SK-N-SH (cell line): Measurements from ENCODE around the gene WWOX. TPM values are rescaled to one million over a fixed set of nuclear protein-coding genes. Genes with fewer than 3 reads are reported as not detected.

Experiments
- CTCF ChIA-PET: fragments of 300-600, 350-600 bp; formaldehyde crosslinking; extraction: SDS; loops from one replicate; lab custom pipeline; 2021; lab: Yijun Ruan, JAX
- POLR2A ChIA-PET: fragments of 350-600 bp; sonication (Branson Sonifier 250); formaldehyde crosslinking; extraction: SDS; loops from one replicate; lab custom pipeline; 2020; ENCODE audit warnings: antibody characterized with exemption, inconsistent platforms; lab: Yijun Ruan, JAX
- DNase-seq: peaks from one replicate; pipeline ENCODE4 v3.0.0; 2012
- H2AFZ ChIP-seq: fragments of 200-600 bp; sonication (generic); 2 replicates; pipeline ENCODE4 v1.8.1; 2016; ENCODE audit warnings: antibody characterized with exemption, mild to moderate bottlenecking, low read depth
- H3F3A ChIP-seq: fragments of 200-600 bp; sonication (generic); replicated peaks from 2 replicates; pipeline ENCODE3; 2016; ENCODE audit warnings: antibody characterized with exemption, mild to moderate bottlenecking; ENCODE audit not compliant: insufficient read depth
- H3K27ac ChIP-seq, 2 experiments: fragments of 200-500 bp in 1 of 2; fragments of 200-600 bp in 1 of 2; sonication (Bioruptor generic) in 1 of 2; sonication (generic), shearing (Covaris generic) in 1 of 2; 2 replicates each; pipeline versions ENCODE4 v1.5.1 to v1.6.1; 2014 to 2016; ENCODE audit warnings: low read depth in 2 of 2, inconsistent platforms in 1 of 2, low read length in 1 of 2, mild to moderate bottlenecking in 1 of 2, mixed read lengths in 1 of 2
- H3K27me3 ChIP-seq: fragments of 200-600 bp; sonication (generic), shearing (Covaris generic); 2 replicates; pipeline ENCODE4 v1.6.1; 2016; ENCODE audit warnings: mixed run types; ENCODE audit not compliant: insufficient read depth
- H3K36me3 ChIP-seq, 2 experiments: fragments of 200-500 bp in 1 of 2; fragments of 200-600 bp in 1 of 2; sonication (Bioruptor generic) in 1 of 2; sonication (generic) in 1 of 2; replicated peaks in 1 of 2; 2 replicates each; pipeline versions ENCODE3 to v1.5.1; 2014 to 2016; ENCODE audit warnings: low read length in 1 of 2, mild to moderate bottlenecking in 1 of 2; ENCODE audit not compliant: insufficient read depth in 2 of 2, control insufficient read depth in 1 of 2
- H3K4me1 ChIP-seq, 2 experiments: fragments of 200-500 bp in 1 of 2; fragments of 200-600 bp in 1 of 2; sonication (Bioruptor generic) in 1 of 2; sonication (generic), shearing (Covaris generic) in 1 of 2; 2 replicates each; pipeline versions ENCODE4 v1.5.1 to v1.6.1; 2014 to 2016; ENCODE audit warnings: low read depth in 1 of 2, low read length in 1 of 2, mixed run types in 1 of 2; ENCODE audit not compliant: insufficient read depth in 2 of 2, control insufficient read depth in 1 of 2
- H3K4me2 ChIP-seq: fragments of 200-600 bp; sonication (generic), shearing (Covaris generic); 2 replicates; pipeline ENCODE4 v1.6.1; 2017; ENCODE audit warnings: mixed run types
- H3K4me3 ChIP-seq, 2 experiments: fragments of 200-500 bp in 1 of 2; fragments of 200-600 bp in 1 of 2; sonication (Bioruptor generic) in 1 of 2; sonication (generic), shearing (Covaris generic) in 1 of 2; 2 replicates each; pipeline versions ENCODE4 v1.5.1 to v1.8.1; 2014 to 2016; ENCODE audit warnings: low read depth in 2 of 2, inconsistent platforms in 1 of 2, low read length in 1 of 2, mild to moderate bottlenecking in 1 of 2, mixed read lengths in 1 of 2, moderate library complexity in 1 of 2
- H3K79me2 ChIP-seq: fragments of 200-600 bp; sonication (generic); 2 replicates; pipeline ENCODE4 v1.8.1; 2017; ENCODE audit warnings: mild to moderate bottlenecking; ENCODE audit not compliant: insufficient read depth
- H3K9ac ChIP-seq: fragments of 200-600 bp; sonication (generic); 2 replicates; pipeline ENCODE4 v1.6.1; 2017; ENCODE audit warnings: mixed run types
- H3K9me2 ChIP-seq: fragments of 200-600 bp; sonication (generic); 2 replicates; pipeline ENCODE4 v1.6.1; 2017; ENCODE audit warnings: mixed run types
- H3K9me3 ChIP-seq: fragments of 200-600 bp; sonication (generic); 2 replicates; pipeline ENCODE4 v1.6.1; 2017; ENCODE audit warnings: mixed run types, mild to moderate bottlenecking, moderate library complexity
- H4K20me1 ChIP-seq: fragments of 200-600 bp; sonication (generic); 2 replicates; pipeline ENCODE4 v1.6.1; 2017; ENCODE audit warnings: mild to moderate bottlenecking, mixed run types; ENCODE audit not compliant: insufficient read depth
- FOSL2 ChIP-seq: IDR thresholded peaks from 2 replicates; pipeline ENCODE4 v1.4.0; 2012; ENCODE audit warnings: low read depth, mild to moderate bottlenecking, moderate library complexity, borderline replicate concordance
- GATA2 ChIP-seq: sonication (generic); formaldehyde crosslinking; IDR thresholded peaks from 2 replicates; pipeline ENCODE4 v1.5.0; 2020; ENCODE audit warnings: mild to moderate bottlenecking, missing genetic modification reagents
- JUND ChIP-seq: IDR thresholded peaks from 2 replicates; pipeline ENCODE4 v1.4.0; 2012
- MXI1 ChIP-seq: IDR thresholded peaks from 2 replicates; pipeline ENCODE4 v1.6.1; 2012; ENCODE audit warnings: mild to moderate bottlenecking, low read depth, low read length, improper control_type of control experiment
- NFIC ChIP-seq: IDR thresholded peaks from 2 replicates; pipeline ENCODE4 v1.4.0; 2012; ENCODE audit warnings: borderline replicate concordance
- PBX3 ChIP-seq: IDR thresholded peaks from 2 replicates; pipeline ENCODE4; 2012
- RAD21 ChIP-seq: IDR thresholded peaks from 2 replicates; pipeline ENCODE4 v1.6.1; 2012; ENCODE audit warnings: mild to moderate bottlenecking, low read length
- REST ChIP-seq: IDR thresholded peaks from 2 replicates; pipeline ENCODE4 v1.6.1; 2012; ENCODE audit warnings: mild to moderate bottlenecking, low read depth, low read length, moderate library complexity
- SMC3 ChIP-seq: IDR thresholded peaks from 2 replicates; pipeline ENCODE4 v1.6.1; 2012; ENCODE audit warnings: low read depth, low read length, improper control_type of control experiment
- TCF12 ChIP-seq: IDR thresholded peaks from 2 replicates; pipeline ENCODE4 v1.4.0; 2012
- USF2 ChIP-seq: fragments of 150-350 bp; IDR thresholded peaks from 2 replicates; pipeline ENCODE4 v1.6.1; 2017; ENCODE audit warnings: antibody characterized with exemption, low read length, low read depth, borderline replicate concordance
- ZBTB33 ChIP-seq: IDR thresholded peaks from 2 replicates; pipeline ENCODE4 v1.4.0; 2012; ENCODE audit warnings: low read depth, borderline replicate concordance
- WGBS: methylation state at CpG from one replicate; pipeline ENCODE4 v1.1.6; 2017; ENCODE audit warnings: low lambda C conversion rate; 5-methylcytosine and 5-hydroxymethylcytosine counted together
- polyA plus RNA-seq, 3 experiments: library from polyadenylated mRNA; depleted of rRNA; stranded (reverse); fragments of >200 nt; gene quantifications; 2 replicates each; pipeline ENCODE4 v1.2.3, GENCODE V29; 2012

WWOX gene
- polyA plus RNA-seq, 1 of the 3 experiments (the other 2 are of a cell fraction), result 10.8 TPM

- Histone ChIP-seq H3K36me3 (no peaks in the 10 kb centered on the region), H3K9ac (no peak overlapping the region), H4K20me1 (no peaks in the 10 kb centered on the region), H3K4me3 (no peak overlapping the region), H3K27me3 (no peaks in the 10 kb centered on the region), H3K9me3 (no peaks in the 10 kb centered on the region), H3K4me2 (no peak overlapping the region), H3K27ac (no peak overlapping the region), H3K4me1 (peaks cover 0 to 3% of the 10 kb centered on the region in 2 experiments; a peak in 1 of 4 replicates), H3K9me2 (no peaks in the 10 kb centered on the region), H3F3A (no peaks in the 10 kb centered on the region), H2AFZ (no peak overlapping the region), H3K79me2 (no peaks in the 10 kb centered on the region)
- ChIA-PET CTCF (interaction anchor here (1.0 kb wide), 1 partner anchor 17 kb away, joined by 3 read pairs; no protein-coding TSS in a partner anchor), POLR2A (no interaction called here)
- DNase-seq, result no peak
- WGBS, result 68% methylated on average over 4 of the region's 4 CpGs
- no peak for TF ChIP-seq USF2
- no peak for TF ChIP-seq SMC3
- no peak for TF ChIP-seq JUND
- no peak for TF ChIP-seq TCF12
- no peak for TF ChIP-seq GATA2 (CRISPR knock-in tag)
- TF ChIP-seq PBX3, result no peak
- TF ChIP-seq ZBTB33, result no peak
- no peak for TF ChIP-seq MXI1
These were observed 361.6 kb downstream of the WWOX start for GRCh38 chr16:78461087-78461486.

- POLR2A ChIA-PET, result no interaction called here
These were observed 362.2 kb downstream of the WWOX start for GRCh38 chr16:78461496-78462287.

More at GRCh38 chr16:78461496-78462287, 362.2 kb downstream of the WWOX start:
- H3K4me3 ChIP-seq, result no peak overlapping the region
- H3K4me2 ChIP-seq, result no peak overlapping the region
- H3K27ac ChIP-seq, result no peak overlapping the region
- no peaks in the 10 kb centered on the region for H3K27me3 ChIP-seq
- no peaks in the 10 kb centered on the region for H3K36me3 ChIP-seq
- peaks cover 0 to 2% of the 10 kb centered on the region in 2 experiments; a peak in 1 of 4 replicates for H3K4me1 ChIP-seq
- H3K9me2 ChIP-seq, result no peaks in the 10 kb centered on the region
- TF ChIP-seq NFIC (no peak), FOSL2 (no peak), RAD21 (no peak), REST (no peak)
- CTCF ChIA-PET, result interaction anchor here (1.6 kb wide), 1 partner anchor 17 kb away, joined by 8 read pairs; no protein-coding TSS in a partner anchor
- no peaks in the 10 kb centered on the region for H4K20me1 ChIP-seq
- DNase-seq, result no peak
- no peaks in the 10 kb centered on the region for H3K9me3 ChIP-seq
- H3K9ac ChIP-seq, result no peak overlapping the region
- no peaks in the 10 kb centered on the region for H3K79me2 ChIP-seq
- 66% methylated on average over 9 of the region's 9 CpGs for WGBS
- no peaks in the 10 kb centered on the region for H3F3A ChIP-seq
- H2AFZ ChIP-seq, result no peak overlapping the region
